DMS153 (cell line): ENCODE data around the gene SLC7A4.
"Not testable (repeated sequence)": the region's sequence is repeated elsewhere in the genome, so short reads cannot be mapped to it uniquely, and the experiment has no call there.

Experiments
- DNase-seq: peaks from one replicate; lab custom pipeline; 2025; lab: John Stamatoyannopoulos, UW

SLC7A4 gene, protein sequence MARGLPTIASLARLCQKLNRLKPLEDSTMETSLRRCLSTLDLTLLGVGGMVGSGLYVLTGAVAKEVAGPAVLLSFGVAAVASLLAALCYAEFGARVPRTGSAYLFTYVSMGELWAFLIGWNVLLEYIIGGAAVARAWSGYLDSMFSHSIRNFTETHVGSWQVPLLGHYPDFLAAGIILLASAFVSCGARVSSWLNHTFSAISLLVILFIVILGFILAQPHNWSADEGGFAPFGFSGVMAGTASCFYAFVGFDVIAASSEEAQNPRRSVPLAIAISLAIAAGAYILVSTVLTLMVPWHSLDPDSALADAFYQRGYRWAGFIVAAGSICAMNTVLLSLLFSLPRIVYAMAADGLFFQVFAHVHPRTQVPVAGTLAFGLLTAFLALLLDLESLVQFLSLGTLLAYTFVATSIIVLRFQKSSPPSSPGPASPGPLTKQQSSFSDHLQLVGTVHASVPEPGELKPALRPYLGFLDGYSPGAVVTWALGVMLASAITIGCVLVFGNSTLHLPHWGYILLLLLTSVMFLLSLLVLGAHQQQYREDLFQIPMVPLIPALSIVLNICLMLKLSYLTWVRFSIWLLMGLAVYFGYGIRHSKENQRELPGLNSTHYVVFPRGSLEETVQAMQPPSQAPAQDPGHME

DNA sequence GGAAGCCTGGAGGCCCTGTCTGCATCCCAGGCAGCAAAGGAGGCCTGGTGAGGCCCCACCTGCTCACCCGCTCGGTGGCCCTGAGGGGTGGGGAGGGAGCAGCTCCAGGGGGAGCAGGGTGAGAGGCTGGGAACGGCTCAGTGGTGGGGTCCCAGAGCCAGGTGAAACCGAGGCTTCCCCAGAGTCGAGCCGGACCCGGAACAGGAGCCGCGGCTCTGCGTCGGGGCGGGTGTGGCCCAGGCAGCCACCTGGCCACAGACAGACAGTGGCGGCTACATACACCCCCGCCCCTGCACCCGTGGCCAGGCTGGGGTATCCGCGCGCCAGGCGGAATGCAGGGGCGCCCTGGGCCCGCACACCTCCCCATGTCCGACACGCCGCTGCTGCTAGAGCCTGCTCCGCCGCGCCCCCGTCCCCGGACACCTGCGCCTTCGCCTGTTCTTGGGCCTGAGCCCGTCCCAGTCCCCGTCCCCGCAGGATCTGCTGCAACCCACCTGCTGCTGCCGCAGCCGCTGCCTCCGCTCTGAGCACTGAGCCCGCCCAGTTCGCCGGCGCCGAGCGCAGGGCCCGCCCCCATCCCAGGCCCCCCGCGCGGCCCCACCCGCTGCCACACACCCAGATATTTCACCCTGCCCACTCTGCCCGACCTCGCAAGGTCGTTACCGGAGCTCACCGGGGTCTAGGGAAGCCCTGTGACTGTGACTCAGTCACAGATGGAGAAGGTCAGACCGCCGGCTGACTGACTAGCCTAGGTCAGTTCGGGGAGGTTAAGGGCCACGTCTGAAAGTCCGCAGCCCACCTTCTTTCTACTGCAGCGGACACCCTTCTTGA, at the start of gene SLC7A4:
TSS of gene SLC7A4 (minus strand) at position 525 of the 831 bp plus-strand sequence. CDS start 749 bp downstream, outside the sequence.
- DNase-seq = no peak

DNA sequence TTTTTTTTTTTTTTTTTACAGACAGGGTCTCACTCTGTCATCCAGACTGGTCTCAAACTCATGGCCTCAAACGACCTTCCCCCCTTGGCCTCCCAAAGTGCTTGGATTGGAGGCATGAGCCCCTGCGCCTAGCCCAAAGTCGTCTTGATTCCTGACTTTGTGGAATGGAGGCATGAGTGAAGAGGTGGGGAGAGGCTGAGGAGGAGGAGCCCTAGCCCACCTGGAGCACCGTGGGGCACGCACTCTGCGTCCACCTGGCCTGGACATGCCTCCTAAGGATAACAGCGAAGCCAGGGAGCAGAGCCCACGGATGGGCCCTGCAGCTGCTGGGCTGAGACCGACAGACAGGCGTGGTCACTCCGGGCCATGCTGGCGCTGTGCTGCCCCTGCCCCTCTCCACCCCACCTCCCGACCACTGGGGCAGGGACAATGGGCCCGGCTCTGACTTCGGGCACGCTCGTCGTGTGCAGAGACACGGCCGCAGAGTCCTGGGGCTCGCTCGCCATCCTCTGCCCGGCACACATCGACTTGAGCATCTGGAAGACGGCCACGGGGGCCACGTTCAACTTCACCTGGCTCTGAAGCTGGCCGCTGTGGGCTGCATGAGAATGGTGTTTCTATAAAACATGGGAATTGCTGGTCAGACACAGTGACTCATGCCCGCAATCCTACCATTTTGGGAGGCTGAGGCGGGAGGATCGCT, 48.2 kb upstream of the SLC7A4 start:
- no peak for DNase-seq

DNA sequence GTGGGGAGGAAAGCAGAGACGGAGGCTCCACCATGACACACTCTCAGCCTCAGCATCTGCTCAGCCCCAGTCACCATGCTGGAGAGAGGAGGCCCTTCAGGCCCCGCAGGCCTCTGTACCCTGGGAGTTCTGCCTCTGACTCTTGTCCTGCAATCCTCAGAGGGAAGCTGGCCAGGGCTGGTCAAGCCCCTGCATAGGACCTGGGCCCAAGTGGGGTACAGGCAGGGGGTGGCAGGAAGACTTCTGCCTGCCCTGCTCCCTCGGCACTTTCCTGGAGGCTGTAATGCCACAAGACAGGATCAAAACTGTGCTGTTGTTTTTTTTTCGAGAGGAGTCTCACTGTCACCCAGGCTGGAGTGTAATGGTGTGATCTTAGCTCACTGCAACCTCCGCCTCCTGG, 47.1 kb upstream of the SLC7A4 start:
- DNase-seq = no peak

DNA sequence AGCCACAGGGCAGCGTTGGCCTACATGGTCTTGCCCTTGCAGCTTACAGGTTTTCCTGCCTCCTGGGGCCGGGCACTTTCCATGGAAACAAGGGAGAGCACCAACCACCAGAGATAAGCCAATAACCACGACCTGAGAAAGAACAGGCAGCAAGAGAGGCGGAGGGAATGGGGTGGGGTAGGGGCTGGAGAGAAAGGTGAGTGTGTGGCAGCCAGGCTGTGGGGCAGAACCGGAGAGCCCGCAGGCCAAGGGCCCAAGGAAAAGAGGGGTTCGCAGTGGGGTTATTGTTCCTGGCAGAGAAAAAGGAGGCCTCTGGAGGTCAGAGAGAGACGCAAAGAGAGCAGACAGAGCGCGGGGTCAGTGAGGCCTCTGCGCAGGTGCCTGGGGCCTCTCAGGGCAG, 46.6 kb upstream of the SLC7A4 start:
- no peak for DNase-seq

DNA sequence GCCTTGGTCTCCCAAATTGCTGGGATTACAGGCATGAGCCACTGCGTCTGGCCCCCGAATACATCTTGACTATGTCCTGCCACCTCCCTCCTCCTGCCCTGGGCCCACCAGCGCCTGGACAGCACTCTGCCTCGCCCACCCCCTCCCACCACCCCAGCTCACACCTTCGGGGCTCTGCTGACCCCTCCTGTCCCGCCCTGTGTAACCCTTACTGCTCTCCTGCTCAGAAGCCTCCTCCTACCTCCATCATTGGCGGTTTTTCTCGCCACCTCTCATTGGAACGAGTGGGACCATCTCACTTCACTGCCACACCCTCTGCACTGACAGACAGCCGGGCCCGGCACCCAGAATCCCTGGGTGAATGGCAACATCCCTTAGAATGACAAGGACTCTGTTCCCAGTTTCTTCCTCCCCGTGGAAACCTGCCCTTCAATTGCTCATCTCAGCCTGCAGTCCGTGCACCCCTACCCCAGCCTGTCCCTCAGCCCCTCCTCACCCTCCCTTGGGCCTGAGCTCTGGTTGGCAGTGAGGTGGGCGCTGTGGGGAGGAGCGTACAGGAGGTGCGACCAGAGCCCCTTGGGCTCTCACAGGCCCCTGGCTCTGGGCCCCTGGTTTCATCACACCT, 45.6 kb upstream of the SLC7A4 start:
- DNase-seq = no peak

DNA sequence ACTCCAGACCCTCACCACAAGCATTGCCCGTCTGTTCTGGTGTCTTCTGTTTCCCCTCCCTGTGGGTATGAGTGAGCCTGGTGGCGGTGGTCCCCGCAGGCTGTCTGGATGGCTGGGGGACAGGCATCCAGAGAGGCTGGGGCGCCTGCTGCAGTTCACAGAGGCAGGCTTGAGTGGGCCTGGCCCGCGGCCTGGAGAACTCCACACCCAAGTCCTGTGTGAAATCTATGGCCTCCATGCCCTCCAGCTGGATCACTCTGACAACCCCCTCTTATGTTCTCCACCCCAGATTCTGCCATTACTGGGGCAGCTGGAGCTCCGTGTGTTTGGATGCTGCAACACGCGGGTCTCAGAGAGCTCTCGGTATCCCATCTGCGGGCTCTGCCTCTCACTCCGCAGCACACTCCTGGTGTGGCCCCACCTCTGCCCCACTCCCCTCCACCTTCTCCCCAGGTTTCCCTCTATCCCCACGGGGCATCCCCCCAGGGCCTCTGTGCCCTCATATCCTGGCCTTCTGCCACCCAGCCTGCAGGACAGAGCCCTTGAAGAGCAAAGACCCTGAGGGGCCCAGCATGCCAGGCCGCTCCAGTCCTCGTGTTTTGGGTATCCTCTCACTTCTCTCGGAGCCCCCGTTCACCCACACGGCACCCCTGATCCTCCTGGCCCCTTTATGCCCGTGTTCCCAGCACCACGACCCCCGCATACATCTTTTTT, 44.7 kb upstream of the SLC7A4 start:
- DNase-seq = no peak

DNA sequence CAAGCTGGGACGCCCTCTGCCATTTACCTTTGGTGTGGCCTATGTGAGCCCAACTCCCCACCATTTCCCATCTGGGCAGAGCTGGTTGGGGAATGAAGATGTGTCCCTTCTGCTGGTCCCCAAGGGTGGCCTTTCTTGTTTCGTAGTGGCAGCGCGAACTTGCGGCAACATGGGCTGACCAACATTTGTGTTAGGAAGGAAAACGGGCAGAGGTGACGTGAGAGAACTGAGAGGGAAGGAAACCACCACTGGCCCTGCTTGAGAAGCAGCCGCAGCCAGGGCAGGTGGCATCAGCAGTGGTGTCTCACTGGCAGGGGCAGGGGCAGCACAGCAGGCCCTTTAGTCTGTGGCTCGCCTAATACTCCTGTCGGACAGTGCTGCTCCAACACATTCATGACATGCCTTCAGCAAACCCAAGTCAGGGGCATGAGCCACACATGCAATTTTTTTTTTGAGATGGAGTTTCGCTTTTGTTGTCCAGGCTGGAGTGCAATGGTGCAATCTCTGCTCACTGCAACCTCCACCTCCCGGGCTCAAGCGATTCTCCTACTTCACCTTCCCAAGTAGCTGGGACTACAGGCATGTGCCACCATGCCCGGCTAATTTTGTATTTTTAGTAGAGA, 43.3 kb upstream of the SLC7A4 start:
- no peak for DNase-seq

DNA sequence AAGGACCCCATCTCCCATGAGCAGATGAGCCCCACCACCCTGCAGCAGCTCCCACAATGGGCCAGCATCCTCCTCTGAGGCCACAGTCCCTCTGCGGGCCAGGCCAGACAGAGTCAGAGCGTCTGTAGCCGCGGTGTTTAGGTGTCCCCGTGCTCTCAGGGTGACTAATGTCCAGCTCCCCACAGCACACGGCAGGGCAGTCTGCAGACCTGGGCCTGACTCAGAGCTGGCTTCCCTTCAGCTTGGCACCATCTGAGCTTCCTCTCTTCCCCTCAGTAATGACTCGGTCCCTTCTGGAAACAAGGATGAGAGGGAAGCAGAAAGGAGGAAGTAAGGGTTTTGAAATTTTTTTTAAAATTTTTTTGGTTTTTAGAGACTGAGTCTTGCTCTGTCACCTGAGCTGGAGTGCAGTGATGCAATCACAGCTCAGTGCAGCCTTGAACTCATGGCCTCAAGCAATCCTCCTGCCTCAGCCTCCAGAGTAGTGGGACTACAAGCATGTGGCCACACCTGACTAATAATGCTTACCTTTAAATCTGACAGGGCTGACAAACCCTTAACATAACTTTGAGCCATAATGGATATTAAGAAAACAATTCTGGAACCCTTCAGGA, 41.8 kb upstream of the SLC7A4 start:
- no peak for DNase-seq

DNA sequence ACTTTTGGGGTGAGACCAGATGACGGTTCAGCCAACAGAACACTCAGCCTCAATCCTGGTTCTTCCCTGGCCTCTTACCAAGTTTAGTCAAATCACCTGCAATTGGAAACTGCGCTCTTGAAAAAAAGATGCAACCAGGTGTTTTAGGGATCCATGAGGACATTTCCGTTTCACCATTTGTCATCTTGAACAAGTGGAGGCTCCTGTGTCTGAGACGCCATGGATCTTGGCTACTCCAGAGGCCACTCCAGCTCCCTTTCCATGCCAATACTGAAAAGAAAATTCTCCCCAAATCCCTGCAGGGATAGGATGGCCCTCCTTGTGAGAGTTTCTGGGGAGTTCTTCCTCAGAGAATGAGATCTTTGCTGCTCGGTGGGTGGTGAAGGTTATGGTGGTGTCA, 41.1 kb upstream of the SLC7A4 start:
- DNase-seq = no peak

DNA sequence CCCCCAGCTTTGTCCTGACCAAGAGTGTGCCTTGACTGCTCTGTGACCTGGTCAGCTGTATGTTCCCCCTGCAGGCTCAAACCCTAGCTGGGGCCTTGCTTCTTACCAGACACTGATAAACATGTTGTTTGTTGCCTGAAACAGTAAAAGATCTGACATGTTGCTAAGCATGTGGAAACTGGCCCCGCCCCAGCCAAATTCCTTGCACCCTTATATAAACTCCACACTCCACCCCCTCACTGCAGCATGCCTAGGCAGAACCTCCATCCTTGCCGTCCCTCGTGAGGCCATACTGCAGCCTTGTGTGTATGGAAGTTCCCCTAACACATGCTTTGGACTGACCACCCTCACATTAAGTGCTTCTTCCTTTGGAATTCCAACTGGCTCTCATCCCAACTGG, 40.7 kb upstream of the SLC7A4 start:
- no peak for DNase-seq

DNA sequence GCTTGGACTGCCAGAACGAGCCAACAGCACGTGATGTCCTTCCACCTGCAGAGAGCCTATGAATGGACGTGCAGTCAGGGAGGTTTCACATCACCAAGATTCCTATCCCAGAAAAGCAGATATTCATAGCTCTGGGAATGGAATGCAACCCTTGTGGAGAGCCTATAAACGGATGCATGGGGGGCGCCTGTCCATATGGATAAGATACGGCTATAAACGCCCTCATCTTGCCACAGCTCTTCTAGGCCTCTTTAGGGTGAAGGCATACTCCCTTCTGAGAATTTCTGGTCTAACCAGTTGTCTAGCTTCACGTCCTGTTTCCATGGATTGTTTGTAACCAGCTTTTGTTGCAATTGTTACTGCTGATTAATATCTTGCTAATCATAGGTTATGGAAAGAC, 39.4 kb upstream of the SLC7A4 start:
- DNase-seq = not testable (repeated sequence)

DNA sequence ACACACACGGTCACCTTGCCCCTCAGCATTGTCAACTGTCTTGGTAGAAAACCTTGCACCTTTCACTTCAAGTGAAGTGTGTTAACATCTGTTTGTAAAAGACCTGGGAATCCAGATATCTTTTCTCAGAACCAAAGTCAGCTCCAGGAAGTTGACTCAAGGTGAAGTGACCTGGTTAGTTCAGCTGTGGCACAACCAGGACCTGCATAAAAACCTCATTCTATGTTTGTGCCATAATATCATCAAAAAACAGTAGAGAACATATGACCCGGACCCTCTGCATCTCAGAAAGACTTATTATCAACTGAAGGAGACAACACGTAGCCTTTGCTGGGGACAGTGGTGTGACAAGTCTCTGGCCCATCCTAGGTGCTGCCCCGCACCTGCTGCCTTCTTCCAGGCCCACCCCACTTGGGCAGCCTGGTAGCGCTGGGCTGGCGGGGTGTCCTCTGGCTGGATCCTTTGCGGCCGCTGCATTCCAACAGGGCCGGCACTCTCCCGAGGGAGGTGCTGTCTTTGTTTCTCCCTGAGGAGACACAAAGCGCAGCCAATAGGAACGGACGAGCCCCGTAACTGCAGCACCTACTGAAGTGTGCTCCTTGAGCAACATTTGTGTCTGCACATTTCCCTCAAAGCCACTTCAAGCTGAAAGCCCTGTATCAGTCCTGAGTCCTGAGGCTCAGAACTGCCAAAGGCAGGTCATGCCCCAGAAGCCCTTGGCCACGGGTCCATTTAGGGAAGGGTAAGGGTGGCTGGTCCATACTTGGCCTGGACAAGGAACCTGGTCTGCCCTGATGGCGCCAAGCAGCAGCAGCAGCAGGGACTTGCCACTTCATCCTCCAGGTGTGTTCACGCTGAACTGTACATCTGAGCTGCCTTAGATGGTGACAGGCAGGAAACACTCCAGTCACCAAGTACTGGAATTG, 38.6 kb upstream of the SLC7A4 start:
- no peak for DNase-seq

DNA sequence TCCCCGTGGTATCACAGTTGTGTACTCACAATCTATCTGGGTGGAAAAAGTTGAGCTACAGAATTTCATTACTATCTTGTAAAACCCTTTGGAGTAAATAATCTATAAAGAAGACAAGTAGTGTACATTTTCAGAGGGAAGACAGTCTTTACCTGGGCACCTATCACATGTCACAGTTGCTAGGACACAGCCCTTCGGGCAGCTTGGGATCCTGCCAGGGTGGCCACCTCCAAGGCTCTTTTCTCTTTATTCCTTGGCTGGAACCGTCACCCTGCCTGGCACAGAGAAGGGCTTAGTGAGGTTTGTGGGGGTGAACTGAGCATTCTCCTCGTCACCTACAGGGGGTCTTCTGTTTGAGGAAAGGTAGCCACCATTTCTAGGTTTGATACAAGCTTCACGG, 37.0 kb upstream of the SLC7A4 start:
- no peak for DNase-seq

DNA sequence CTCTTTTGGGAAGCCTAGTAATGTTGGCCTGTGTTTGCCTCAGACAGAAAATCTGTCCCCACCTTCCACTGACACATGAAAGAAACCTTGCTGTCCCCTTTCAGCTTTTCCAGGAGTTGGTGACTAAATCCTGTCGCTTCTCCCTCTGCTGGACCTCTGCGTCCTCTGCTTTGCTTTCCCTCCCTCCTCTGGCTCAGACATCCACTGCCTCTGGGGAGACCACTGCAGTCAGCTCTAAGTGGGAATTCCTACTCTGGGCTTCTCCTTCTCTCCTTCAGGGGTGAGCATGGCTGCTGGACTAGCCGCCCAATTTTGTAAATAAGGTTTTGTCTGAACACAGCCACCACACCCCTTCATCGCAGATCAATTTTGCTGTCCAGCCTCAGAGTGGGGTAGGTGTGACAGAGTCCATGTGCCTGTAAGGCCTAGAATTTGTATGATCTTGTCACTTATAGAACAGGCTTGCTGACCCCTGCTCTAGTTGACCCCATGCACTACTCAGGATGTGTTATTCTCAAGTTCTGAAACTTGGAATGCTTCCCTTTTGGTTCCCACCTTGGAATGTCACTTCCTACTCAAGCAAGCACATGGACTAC, 36.4 kb upstream of the SLC7A4 start:
- no peak for DNase-seq

DNA sequence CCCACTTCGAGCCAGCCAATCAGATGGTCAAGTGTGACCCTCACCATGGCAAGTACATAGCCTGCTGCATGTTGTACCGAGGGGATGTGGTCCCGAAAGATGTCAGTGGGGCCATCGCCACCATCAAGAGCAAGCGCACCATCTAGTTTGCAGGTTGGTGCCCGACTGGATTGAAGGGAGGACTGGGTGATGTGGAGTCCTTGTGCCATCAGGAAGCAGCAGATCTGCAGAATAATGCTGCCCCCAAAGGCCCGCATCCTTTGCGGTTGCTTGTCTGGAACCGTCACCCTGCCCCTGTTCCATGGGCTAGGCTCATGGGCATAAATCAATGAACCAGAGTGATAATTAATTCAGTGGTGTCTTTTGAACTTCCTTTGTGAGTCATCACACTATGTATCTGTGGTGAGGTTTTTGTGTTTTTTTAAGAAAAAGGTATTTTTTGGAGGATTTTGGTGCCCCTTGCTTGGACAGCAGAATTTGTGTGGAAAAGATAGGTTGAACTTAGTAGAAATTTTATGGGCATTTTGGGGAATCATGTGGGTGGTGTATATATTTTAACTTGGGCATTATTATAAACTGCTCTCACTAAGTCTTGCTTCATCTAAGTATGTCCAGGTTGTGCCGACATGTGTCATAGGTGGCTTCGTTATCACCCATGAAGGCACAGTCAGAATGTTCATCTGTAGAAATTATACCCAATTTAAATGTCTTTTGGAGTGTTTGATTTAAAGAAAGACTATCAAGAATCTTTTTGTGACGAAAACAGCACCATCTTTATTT, 35.7 kb upstream of the SLC7A4 start:
- no peak for DNase-seq

DNA sequence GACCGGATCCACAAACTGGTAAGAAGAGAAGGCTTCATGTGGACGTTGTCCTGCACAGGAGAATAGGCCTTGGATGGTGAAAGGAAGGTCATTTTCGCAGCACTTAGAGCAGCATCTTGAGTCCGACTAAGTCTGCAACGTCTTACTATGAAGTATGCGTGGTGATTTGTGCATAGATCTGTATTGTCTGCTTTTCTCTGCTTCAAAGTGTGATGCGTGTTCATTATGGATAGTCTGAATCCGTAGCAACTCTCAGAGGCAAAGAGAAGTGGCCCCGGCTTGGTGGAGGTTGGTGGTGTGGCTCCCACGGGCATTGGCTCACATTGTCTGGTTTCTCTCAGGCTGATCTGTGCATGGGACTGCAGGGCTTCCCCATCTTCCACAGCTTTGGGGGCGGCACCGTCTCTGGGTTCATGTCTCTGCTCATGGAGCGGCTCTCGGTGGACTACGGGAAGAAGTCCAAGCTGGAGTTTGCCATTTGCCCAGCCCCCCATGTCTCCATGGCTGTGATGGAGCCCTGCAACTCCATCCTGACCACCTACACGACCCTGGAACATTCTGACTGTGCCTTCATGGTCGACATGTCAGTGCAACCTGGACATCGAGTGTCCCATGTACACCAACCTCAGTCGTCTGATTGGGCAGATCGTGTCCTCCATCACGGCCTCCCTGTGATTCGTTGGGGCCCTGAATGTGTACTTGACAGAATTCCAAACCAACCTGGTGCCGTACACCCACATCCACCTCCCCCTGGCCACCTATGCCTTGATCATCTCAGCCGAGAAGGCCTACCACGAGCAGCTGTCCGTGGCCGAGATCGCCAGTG, 34.9 kb upstream of the SLC7A4 start:
- DNase-seq = no peak
